SK-N-MC (cell line): Measurements from ENCODE around the gene DNAH9.

Experiments
- EZH2 ChIP-seq: fragments of 200-600 bp; sonication (generic); IDR thresholded peaks from one replicate; pipeline ENCODE4 v1.6.1; 2017; ENCODE audit warnings: antibody characterized with exemption
- POLR2AphosphoS5 ChIP-seq: IDR thresholded peaks from 2 replicates; pipeline ENCODE4 v1.6.1; 2012; ENCODE audit warnings: mild to moderate bottlenecking, low read depth, low read length, borderline replicate concordance

GRCh38 chr17:11981862-11982261, 383.6 kb downstream of the DNAH9 start:
- TF ChIP-seq POLR2AphosphoS5 (no peak), EZH2 (no peak)
